GM21576 (cell line): ENCODE measurements around the gene MAPK10.

Experiments used
- ATAC-seq: cut with Tn5 transposase; IDR thresholded peaks from one replicate; pipeline ENCODE4 v1.9.1; 2021; ENCODE audit warnings: mild to moderate bottlenecking, moderate library complexity; ENCODE audit not compliant: unreplicated experiment

Gene MAPK10

GRCh38 chr4:85942107-85942506, 417.7 kb downstream of the MAPK10 start:
- ATAC-seq: no peak

GRCh38 chr4:85940151-85940550, 419.7 kb downstream of the MAPK10 start:
- ATAC-seq: no peak
